ENCODE results near the gene DOCK8.

Gene DOCK8

DNA sequence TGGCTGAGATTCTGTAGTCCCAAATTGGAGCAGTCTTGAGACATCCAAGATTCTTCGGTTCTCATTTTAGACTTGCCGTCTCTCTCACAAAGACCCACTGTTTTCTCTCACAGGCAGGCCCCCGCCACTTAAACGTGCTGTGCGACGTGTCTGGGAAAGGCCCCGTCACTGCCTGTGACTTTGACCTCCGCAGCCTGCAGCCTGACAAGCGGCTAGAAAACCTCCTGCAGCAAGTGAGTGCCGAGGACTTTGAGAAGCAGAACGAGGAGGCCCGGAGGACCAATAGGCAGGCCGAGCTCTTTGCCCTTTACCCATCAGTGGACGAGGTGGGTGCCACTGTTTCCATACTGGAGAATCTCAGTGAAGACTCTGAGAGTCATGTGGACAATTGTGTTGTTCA is 97.2 kb downstream of the DOCK8 start:
- DNase-seq (ENCODE audit: low spot score) = no peak

DNA sequence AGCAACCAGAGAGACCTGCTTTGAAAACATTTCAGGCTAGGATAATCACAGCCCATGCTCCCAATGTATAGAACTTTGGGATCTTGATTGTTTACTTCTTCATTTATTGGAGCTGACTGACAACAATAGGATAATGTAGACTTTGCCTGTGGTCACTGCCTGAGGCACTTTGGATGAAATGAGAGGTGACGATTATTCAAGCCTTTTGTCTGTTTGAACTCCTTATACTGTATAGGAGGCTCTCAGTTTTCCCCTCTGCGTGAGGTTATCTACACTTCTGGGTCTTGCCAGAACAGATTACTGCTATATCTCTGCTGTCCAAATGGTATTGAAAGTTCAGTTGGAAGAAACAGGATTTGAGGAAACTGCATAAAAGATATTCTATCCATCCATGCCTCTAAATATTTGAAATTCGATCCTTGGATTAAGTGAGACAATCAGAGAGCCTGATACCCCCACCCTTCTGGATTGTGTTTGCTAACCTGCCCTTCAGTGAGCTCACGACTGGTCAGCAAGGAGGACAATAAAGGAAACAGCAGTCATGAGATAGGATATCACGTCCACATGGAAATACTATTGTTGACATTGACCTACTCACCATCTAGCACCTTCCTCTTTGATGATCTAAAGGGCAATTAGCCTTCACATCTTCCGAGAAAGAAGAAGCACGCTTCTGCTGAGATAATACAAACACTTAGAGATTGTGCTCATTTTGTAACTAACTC is 98.1 kb downstream of the DOCK8 start:
- DNase-seq (ENCODE audit: low spot score) = no peak

DNA sequence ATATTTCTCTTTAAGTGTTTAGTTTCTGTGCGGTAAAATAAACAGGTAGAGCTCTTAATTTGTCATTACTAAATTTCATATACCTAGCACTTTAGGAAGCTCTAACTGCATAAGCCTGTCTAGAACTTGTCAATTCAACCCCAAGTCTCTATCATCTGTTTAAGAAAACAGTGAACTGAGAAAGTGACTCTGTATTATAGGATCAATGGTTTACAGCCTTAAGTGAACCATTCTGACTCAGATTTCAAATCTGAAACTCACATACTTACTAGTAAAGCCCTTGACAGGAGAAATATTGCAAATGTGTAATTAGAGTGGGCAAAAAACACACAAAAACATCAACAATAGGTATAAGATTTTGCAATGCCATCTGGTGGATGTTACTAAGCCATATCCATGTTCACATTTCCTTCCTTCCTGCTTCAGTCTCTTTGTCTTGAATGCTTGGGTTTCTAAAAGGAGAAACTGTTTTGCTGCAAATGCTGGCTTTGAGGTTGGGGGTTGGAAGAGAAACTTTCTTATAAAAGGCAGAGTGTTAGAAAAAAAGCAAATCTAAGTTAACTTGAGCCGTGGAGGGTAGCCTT is 101.8 kb downstream of the DOCK8 start:
- no peak for DNase-seq (ENCODE audit: low spot score)

DNA sequence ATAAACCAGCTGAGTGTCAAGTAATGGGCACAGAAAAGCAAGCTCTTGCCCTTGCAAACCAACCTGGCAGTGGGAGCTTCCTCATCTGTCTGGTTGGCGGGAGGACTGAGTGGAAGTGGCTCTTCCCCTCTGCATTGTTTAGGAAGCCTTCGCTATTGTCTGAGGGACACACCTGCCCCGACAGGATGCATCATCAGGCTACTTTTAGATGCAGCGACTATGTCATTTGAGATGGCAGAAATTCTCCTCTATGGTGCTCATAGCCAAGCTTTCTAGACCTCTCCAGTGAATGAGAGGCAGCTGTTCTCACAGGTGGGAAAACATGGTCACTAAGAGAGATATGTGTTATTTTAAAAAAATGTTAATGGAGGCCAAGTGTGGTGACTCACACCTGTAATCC is 104.0 kb downstream of the DOCK8 start:
- no peak for DNase-seq (ENCODE audit: low spot score)

DNA sequence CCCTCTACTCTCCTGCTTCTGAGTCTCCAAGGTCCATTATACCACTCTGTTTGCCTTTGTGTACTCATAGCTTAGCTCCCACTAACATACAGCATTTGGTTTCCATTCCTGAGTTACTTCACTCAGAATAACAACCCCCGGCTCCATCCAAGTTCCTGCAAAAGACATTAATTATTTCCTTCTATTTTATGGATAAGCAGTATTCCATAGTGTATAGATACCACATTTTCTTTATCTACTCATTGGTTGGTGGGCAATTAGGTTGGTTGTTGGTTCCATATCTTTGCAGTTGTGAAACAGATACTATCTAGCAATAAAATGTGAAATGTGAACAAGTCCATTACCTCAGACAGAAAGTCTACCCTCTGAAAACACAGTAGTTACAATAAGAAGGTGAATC is 110.3 kb downstream of the DOCK8 start:
- no peak for DNase-seq (ENCODE audit: low spot score)

DNA sequence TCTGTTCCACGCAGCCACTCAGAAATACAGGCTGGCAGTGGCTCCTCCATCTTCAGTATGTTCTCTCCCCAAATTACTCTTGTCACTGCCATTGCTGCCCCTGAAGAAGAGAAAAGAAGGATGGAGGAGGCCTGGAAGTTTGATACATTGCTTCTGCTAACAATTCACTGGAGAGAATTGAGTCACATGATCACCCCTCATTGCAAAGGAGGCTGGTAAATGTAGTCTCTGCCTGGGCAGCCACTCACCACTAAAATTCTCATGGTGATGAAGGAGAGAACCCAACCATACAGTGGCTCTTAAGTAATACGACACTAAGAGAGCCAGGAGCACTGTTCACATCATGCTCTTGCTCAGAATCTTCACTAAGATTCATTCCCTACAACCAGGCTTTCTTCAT is 112.0 kb downstream of the DOCK8 start:
- no peak for DNase-seq (ENCODE audit: low spot score)

DNA sequence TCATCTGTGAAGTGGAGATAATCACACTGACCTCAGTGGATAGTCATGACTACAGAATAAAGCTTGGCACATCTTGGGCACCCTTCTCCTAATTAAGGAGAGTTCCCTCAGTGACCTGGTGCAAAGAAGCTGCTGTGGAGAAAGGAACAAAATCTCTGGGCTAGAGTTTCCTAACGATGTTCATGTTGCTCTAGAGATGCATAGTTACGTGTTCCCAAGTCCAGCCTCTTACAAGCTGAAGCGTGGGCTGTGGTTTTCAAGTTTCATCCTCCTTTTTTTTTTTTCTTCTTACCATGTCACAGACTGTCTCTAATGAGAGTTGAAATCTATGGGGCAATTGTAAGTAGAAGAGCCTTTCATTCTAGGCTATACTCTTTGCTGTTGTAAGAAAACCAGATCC is 113.8 kb downstream of the DOCK8 start:
- no peak for DNase-seq (ENCODE audit: low spot score)

DNA sequence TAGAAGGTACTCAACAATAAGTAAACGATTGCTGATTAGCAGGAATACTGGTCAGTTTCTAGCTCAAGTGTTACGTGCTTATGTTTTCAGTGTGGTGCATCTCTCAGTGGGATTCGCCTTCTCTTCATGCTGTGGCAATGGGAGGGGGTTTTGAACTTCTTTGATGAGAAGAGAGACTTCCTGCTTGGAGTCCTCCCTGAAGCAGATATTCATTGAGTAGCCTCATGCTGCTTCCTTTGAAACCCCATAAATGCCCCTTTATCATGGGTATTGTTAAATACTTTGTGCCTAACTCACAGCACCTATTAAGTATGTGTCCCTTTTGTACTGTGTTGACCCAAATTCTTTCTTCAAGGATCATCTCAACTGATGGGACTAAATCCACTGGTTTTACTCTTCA is 116.5 kb downstream of the DOCK8 start:
- no peak for DNase-seq (ENCODE audit: low spot score)

DNA sequence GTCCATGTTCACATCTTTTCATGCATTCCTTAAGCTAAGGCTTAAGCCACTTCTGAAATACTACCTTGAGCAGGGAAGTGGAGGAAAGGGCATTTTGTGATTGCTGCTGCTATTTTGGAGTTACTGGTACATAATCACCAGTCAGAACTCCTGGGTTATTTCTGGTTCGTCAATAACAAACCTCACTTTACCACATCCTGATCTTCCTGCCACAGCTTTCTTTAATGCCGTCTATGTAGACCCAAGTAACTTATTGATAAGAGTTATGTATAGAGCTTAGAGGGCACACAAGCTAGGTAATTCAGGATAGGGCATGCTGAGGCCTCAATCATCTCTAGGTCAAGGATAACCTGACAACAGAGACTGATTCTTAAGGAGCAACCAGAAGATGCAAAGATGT is 120.7 kb downstream of the DOCK8 start:
- no peak for DNase-seq (ENCODE audit: low spot score)

DNA sequence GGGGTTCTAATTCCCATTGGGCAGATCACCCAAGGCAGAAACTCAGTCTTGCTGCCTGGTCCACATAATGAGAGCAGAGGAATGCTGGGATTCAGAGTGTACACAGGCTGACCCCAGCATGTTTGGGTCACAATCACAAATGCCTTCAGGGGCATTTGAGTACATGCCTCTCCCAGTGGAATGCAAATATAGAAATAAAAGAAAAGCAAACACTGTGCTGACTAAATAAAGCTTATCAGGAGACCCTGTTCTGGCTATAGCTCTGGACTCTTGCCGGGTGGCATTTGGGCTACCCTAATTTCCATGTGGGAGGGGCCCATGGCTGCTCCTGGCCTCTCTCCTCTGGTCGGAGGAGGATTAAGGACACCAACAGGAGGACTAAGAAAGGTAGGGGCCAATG is 121.4 kb downstream of the DOCK8 start:
- no peak for DNase-seq (ENCODE audit: low spot score)

DNA sequence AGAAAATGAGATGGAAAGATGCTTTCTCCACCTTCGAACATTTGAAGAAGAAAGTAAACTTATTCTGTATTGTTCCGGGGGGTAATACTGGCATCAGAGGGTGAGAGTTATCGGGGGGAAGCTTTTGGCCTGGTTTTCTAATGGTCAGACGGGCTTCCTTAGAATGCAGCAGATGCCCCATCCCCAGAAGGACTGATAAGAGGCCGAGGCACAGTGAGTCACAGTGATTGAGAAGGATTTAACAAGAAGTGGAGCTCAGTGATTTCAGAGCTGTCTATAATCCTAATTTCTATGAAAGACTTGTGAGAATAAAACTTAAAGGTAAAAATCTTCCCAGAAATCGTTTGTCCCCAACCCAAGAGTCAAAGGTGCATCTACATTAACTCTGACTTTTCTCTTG is 123.9 kb downstream of the DOCK8 start:
- no peak for DNase-seq (ENCODE audit: low spot score)

DNA sequence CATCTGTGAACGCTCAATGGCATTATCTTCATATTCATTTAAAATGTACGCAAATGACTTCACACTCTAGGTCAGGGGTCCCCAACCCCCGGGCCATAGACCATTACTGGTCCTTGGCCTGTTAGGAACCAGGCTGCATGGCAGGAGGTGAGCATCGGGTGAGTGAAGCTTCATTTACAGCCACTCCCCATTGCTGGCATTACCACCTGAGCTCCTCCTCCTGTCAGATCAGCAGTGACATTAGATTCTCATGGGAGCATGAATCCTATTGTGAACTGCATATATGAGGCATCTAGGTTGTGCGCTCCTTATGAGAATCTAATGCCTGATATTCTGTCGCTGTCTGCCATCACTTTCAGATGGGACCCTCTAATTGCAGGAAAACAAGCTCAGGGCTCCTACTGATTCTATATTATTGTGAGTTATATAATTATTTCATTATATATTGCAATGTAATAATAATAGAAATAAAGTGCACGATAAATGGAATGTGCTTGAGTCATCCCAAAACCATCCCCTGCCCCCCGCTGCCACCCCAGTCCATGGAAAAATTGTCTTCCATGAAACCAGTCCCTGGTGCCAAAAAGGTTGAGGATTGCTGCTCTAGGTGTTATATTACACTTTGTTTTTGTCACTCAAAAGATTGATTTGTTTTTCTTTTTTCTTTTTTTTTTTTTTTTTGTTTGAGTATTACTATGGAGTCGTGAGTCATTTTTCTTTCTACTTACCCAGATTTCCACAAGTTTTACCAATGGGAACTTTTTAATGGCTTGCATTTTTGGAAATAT is 127.2 kb downstream of the DOCK8 start:
- DNase-seq (ENCODE audit: low spot score) = no peak

DNA sequence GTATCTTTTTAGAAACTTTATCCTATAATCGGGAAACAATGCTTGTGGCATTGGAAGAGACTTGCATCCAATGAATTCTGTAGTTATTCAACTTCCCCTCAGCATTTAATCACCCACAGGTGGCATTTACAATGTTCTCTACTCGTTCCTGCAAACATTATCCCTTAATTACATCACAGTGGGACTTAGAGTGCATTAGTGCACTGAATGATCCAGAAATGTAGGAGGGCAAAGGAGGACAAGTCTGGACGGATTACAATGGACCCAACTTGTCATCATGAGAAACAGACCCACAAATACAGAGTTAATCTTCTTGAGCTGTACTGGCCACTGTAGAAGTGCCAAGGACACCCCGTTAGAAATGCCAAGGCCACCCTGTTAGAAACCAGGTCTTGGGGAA is 129.1 kb downstream of the DOCK8 start:
- no peak for DNase-seq (ENCODE audit: low spot score)

DNA sequence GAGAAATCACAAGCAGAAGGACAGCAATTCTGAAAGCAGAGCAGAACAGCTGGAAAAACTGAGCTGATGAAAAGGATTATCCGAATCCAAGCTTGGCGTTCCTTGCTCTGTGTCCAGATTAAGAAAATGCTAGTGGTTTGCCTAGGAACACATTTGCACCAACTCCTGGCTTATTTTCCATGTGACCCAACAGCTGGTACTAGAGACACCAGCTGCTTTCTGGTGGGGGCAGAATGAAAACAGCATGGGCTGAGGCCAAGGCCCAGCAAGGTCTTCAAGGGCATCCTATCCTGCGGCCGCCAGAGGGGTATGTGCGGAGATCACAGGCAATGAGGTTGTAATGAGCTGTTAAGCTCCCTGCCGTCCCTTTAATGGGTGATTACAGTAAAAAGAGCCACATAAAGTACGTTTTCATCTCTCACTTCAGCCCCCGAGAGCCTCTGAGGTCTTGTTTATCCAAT is 131.5 kb downstream of the DOCK8 start:
- no peak for DNase-seq (ENCODE audit: low spot score)

DNA sequence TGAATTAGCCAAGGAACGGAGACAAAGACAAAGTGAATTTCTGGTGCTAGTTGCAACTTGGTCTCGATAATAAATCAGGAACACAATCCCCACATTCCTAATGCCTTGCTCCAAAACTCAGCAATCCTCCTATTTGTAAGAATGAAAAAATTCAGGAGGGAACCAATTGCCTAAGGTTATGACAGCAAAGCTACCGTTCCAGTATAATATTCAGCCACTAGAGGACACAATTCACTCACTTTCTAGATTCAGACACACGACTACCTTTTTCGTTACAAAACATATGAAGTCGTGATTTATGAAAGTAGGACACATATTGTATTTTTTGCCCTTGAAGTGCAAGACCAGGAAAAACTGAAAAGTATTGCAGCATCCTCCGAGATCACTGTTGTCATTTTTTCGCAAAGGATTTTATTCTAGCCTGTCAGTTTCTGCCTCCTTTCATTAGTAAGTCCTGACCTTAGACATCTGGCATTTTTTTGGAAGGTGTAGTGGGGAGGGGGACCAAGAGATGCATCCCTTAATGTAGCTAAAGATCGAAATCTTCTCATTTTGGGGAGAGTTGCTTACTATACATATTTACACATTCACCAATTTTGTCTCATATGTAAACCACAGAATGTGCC is 133.1 kb downstream of the DOCK8 start:
- no peak for DNase-seq (ENCODE audit: low spot score)

DNA sequence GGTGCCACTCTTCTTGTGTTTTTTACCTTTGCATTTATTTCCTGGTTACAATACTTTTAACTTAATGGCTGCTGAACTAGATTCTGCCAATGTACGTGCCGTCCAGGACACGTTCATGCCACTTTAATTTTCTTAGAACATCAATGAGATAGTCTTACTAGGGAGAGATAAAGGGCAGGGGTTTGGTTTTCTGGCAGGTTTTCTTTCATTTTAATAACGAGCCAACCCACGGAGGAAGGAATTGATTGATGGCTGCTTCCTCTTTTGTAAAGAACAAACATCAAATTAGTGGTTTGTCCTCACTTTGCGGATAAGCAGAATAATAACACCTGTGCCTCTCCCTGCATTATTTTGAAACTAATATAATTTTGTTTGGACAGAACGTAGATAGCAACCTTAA is 135.7 kb downstream of the DOCK8 start:
- no peak for DNase-seq (ENCODE audit: low spot score)

DNA sequence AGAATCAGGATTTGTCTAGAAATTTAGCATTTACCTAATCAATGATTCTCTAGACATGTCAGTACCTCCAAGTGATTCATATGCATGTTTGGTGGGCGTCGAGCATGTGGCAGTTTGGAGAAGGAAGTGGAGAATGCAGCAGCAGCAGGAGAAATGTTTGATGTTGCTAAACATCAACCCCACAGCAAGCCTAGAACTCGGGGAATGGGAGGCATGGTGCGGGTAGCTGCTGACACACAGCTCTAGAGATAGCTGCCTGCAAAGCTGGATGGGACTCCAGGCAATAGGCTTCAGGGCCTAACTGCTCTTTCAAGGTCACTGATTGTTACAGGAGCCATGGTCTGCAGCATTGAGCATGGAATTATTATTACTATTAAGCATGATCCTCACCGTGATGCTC is 137.3 kb downstream of the DOCK8 start:
- DNase-seq (ENCODE audit: low spot score) = no peak

DNA sequence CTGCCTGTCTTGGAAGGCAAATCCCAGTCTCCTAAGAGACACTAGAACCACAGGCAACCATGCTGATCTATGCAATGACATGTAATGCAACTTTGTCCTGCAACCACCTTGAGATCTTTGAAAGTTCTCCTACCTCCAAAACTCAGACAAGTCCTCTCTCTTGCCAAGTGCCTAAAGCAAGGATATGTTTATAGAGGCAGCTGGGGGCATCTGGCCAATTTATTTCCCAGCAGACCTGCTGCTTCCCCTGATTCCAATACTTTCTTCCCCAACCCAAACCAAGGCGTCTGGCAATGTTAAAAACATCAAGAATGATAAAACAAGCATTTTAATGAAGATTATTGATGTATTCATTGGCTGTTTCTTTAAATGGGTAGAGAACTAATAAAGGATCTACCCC is 138.4 kb downstream of the DOCK8 start:
- DNase-seq (ENCODE audit: low spot score) = no peak

DNA sequence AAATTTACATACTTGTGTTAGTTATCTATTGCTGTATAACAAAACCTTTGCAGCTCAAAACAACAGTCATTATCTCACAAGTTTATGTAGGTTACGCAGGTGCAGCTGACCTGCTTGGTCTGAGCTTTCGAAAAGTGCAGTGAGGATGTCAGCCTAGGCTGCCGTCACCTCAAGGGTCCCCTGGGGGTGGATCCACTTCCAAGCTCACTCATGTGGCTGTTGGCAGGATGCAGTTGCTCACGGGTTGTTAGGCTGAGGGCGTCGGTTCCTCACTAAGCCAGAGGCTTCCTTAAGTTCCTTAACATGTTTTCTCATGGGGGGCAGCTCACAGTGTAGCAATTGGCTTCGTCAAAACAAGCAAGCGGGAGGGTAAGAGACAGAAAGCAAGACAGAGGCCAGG is 139.8 kb downstream of the DOCK8 start:
- no peak for DNase-seq (ENCODE audit: low spot score)

DNA sequence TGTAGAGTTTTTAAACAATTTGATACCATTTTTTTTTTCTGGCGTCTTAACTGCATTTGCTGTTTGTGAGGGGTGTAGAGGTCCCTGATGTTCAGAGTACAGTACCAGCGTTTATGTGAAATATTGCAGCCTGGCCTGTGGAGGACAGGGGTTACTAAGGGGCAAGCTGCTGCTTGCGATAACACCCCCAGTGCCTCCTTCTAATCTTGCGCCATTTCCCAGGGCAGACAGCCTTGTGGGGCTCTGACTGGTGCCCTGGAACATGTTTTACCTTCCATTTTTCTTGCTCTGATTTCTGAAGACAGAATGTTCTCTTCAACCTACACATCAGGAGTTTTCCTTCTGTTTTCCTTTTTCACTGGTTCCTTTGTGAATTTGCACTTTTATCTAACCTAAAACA is 142.9 kb downstream of the DOCK8 start:
- no peak for DNase-seq (ENCODE audit: low spot score)

DNA sequence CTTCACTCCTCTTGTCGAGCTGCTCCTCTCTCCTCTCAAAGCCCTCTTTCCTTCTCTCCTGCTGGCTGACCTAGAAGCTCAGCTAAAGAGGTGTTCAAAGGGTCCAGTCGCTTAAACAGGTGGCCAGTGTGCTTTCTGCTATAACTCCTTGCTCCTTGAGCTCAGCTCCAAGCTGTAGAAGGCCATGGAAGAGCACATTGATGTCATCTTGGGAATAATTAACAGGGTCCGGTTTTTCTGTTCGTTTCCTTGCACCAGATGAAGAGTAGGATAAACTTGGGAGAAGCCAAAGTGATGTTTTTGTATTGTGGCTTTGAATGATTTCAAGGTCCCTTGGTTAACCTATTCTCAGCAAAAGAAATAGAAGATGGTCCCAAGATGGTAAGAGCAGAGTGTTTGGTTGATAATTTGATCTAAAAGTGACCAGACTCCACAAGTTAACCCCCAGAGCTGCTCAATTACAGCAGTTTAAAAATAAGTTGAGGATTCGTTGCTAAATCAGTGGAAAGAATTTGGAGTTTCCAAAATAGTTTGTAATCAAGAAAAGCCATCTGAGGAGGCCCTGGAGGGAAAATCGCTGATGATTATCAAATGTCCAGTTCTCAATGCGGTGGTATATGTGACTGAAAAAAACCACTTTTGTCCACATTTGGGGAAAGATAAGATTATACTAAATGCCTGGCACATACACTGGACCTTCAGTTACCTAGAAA is 148.1 kb downstream of the DOCK8 start:
- no peak for DNase-seq (ENCODE audit: low spot score)

DNA sequence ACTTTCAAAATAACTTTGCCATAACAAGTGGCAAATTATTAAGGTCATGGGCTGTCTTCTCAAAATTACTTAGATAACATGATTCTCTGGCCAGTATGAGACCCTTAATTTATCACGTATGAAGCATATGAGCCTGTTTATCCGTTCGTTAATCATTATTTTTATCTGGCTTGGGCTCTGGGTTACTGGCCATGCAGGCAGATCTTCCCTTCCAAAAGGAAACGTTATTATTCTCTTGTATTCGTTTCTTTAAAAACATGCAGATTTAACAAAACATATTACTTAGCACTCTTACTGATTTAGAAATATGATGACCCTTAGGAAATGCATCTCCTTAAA is 148.6 kb downstream of the DOCK8 start:
- no peak for DNase-seq (ENCODE audit: low spot score)

All from hematopoietic multipotent progenitor cell treated with erythropoietin and hydrocortisone succinate and interleukin-3 and kit ligand, for 15 days (in vitro differentiated cells).